Hippocampal formation (tissue), 2 donors: Measurements from ENCODE around the gene LCE1D.

ENCODE experiments used
- DNase-seq, 2 donors: peaks; one replicate each; lab custom pipeline; 2025; lab: John Stamatoyannopoulos, UW

Gene LCE1D

DNA sequence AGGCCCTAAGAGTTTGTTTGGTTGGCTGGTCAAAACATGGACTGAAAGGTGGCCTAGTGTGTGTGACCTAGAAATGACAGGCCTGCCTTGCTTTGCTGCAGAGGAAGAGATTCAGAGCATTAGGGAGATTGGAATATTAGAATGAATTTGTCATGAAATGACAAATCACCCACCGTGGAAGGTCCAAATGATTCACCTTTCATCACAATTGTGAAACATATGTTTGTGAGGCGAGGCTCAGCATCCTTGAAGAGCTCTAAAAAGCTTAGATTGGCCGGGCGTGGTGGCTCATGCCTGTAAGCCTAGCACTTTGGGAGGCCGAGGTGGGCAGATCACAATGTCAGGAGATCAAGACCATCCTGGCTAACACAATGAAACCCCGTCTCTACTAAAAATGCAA is 20.8 kb downstream of the LCE1D start:
- no peak for DNase-seq

GRCh38 chr1:152823294-152823693 is 26.8 kb downstream of the LCE1D start:
- DNase-seq = no peak

DNA sequence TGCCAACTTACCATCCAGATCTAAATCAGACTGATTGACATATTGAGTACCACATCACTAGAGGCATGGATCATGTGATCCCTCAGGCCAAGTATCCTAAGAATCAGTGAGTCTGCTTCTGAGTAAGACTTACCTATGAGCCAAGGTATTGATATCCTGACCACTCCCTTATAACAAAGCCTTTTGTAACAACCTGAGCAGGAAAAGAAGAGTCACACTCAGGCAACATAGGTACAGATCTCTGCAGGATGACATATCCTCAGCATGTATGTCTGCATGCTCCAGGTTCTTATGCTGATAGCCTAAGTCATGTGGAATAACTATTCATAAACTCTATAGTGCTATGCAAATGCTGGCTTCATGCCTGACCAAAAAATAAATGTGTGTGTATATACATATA is 28.4 kb downstream of the LCE1D start:
- DNase-seq = no peak

DNA sequence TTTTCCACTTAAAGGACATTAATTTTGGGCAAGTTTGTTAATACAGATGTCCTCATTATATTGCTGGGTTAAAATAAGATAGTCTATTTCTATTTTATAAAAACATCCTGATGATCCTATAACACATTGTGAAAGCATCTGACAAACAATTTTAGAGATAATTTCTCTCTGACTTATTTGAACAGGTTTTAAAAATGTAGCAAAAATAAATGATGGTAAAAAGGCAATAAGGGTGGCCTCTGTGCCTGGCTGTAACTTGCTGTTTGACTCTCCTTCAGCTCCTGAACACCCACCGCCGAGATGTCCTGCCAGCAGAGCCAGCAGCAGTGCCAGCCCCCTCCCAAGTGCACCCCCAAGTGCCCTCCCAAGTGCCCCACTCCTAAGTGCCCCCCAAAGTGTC is 30.7 kb downstream of the LCE1D start, which contains the start of gene LCE1A:
Gene LCE1A, plus strand, starts transcription at position 301 of the 400 bp plus-strand sequence. Its CDS starts 0 bp downstream, at position 301.
- DNase-seq = no peak

DNA sequence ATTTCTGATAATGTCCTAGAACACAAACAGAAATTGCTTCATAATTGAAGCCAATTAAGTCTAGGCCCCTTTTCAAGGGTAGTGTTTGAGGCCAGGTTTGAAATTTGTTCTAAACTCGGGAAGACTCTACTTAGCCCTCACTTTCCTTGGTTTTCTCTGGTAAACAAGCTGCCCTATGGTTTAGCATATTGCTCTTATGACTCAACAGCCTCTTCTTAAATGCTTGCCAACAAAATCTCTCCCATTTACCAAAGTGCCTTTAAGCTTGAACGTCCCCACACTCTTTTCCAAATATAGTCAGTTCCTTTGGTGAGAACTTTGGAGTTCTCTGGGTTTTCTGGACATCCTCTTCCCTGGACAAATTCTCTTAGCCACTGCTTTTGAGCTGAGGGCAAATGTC is 40.3 kb downstream of the LCE1D start:
- no peak for DNase-seq

DNA sequence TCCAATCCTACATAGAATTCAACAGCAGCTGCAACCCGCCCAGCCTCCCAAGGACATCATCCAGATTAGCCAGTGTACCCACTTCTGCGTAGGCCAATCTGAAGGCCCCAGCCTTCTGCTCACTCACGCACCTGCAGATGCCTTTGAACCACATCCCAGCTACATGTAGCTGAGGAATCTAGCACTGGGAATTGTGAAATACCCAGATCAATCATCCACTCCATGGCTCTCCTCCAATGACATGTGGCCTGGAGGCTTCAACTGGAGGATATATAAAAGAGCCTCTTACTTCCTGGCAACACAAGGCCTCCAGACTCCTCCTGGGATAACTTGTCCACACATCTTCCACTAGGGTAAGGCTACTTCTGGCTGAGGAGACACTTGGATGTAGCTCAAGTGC is 46.0 kb downstream of the LCE1D start, which contains the start of gene LCE6A:
Gene LCE6A, plus strand, starts transcription at position 301 of the 400 bp plus-strand sequence. CDS start 665 bp downstream, outside the sequence.
- DNase-seq = no peak
